GM21717 (cell line): Measurements from ENCODE around the gene LRFN3.
"Not testable (repeated sequence)": the region's sequence is repeated elsewhere in the genome, so short reads cannot be mapped to it uniquely, and the experiment has no call there.

Experiments used
- ATAC-seq: cut with Tn5 transposase; IDR thresholded peaks from one replicate; pipeline ENCODE4 v1.9.1; 2021; ENCODE audit warnings: mild to moderate bottlenecking, moderate library complexity; ENCODE audit not compliant: unreplicated experiment

The LRFN3 gene

GRCh38 chr19:35960432-35960972 lies 24.3 kb downstream of the LRFN3 start:
- ATAC-seq: no peak

- ATAC-seq: no peak
Observed at GRCh38 chr19:35963514-35963913, 27.3 kb downstream of the LRFN3 start.

GRCh38 chr19:35966771-35967170 lies 30.6 kb downstream of the LRFN3 start:
- no peak for ATAC-seq

GRCh38 chr19:35973487-35973886 lies 37.3 kb downstream of the LRFN3 start:
- no peak for ATAC-seq

- no peak for ATAC-seq
Observed at GRCh38 chr19:35975608-35976214, 39.5 kb downstream of the LRFN3 start.

GRCh38 chr19:35977446-35978222 lies 41.5 kb downstream of the LRFN3 start:
- ATAC-seq: no peak

- no peak for ATAC-seq
Observed at GRCh38 chr19:35978271-35978670, 42.1 kb downstream of the LRFN3 start.

- ATAC-seq: no peak
Observed at GRCh38 chr19:35978832-35979365, 42.7 kb downstream of the LRFN3 start.

- ATAC-seq: not testable (repeated sequence)
Observed at GRCh38 chr19:35980997-35981396, 44.8 kb downstream of the LRFN3 start.

- ATAC-seq: no peak
Observed at GRCh38 chr19:35983177-35983576, 47.0 kb downstream of the LRFN3 start.

GRCh38 chr19:35986111-35986510 lies 49.9 kb downstream of the LRFN3 start:
- no peak for ATAC-seq

GRCh38 chr19:35986664-35987570 lies 50.7 kb downstream of the LRFN3 start:
- ATAC-seq: no peak

GRCh38 chr19:35987571-35987896 lies 51.4 kb downstream of the LRFN3 start:
- ATAC-seq: no peak

- no peak for ATAC-seq
Observed at GRCh38 chr19:35988824-35989223, 52.6 kb downstream of the LRFN3 start.

- ATAC-seq: no peak
Observed at GRCh38 chr19:35990156-35990555, 54.0 kb downstream of the LRFN3 start.

GRCh38 chr19:35990771-35991730 lies 54.9 kb downstream of the LRFN3 start:
- no peak for ATAC-seq

- ATAC-seq: no peak
Observed at GRCh38 chr19:35991731-35992450, 55.7 kb downstream of the LRFN3 start.

- no peak for ATAC-seq
Observed at GRCh38 chr19:35992907-35993765, 57.0 kb downstream of the LRFN3 start.
